Suppressor macrophage treated with lipopolysaccharide for 1 hour (primary cell): Measurements from ENCODE around the gene UGT1A10.
"Not testable (repeated sequence)": the region's sequence is repeated elsewhere in the genome, so short reads cannot be mapped to it uniquely, and the experiment has no call there.

Source experiments
- DNase-seq, 3 donors: peaks; one replicate each; pipeline ENCODE4 v3.0.0-alpha.2; 2020 to 2022

The UGT1A10 gene

GRCh38 chr2:233746475-233747282, 110.4 kb downstream of the UGT1A10 start:
- no peak for DNase-seq

DNA sequence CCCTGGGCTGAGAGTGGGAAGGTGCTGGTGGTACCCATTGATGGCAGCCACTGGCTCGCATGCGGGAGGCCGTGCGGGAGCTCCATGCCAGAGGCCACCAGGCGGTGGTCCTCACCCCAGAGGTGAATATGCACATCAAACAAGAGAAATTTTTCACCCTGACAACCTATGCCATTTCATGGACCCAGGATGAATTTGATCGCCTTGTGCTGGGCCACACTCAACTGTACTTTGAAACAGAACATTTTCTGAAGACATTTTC, 111.0 kb downstream of the UGT1A10 start:
- no peak for DNase-seq

GRCh38 chr2:233750689-233751088, 114.4 kb downstream of the UGT1A10 start:
- not testable (repeated sequence) for DNase-seq

- DNase-seq, result not testable (repeated sequence)
Measured at GRCh38 chr2:233751212-233752009, 115.2 kb downstream of the UGT1A10 start.

GRCh38 chr2:233754872-233755611, 118.8 kb downstream of the UGT1A10 start:
- DNase-seq, result no peak

GRCh38 chr2:233756429-233757081, 120.3 kb downstream of the UGT1A10 start:
- no peak for DNase-seq

- DNase-seq, result no peak
Measured at GRCh38 chr2:233758141-233758540, 121.9 kb downstream of the UGT1A10 start.

GRCh38 chr2:233758849-233759248, 122.6 kb downstream of the UGT1A10 start:
- DNase-seq, result no peak

DNA sequence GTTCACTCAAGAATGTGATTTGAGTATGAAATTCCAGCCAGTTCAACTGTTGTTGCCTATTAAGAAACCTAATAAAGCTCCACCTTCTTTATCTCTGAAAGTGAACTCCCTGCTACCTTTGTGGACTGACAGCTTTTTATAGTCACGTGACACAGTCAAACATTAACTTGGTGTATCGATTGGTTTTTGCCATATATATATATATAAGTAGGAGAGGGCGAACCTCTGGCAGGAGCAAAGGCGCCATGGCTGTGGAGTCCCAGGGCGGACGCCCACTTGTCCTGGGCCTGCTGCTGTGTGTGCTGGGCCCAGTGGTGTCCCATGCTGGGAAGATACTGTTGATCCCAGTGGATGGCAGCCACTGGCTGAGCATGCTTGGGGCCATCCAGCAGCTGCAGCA, 123.8 kb downstream of the UGT1A10 start, which contains the start of gene UGT1A1:
Gene UGT1A1, plus strand, starts transcription at position 228 of the 400 bp plus-strand sequence. Its CDS starts 18 bp downstream, at position 246.
- DNase-seq, result no peak

DNA sequence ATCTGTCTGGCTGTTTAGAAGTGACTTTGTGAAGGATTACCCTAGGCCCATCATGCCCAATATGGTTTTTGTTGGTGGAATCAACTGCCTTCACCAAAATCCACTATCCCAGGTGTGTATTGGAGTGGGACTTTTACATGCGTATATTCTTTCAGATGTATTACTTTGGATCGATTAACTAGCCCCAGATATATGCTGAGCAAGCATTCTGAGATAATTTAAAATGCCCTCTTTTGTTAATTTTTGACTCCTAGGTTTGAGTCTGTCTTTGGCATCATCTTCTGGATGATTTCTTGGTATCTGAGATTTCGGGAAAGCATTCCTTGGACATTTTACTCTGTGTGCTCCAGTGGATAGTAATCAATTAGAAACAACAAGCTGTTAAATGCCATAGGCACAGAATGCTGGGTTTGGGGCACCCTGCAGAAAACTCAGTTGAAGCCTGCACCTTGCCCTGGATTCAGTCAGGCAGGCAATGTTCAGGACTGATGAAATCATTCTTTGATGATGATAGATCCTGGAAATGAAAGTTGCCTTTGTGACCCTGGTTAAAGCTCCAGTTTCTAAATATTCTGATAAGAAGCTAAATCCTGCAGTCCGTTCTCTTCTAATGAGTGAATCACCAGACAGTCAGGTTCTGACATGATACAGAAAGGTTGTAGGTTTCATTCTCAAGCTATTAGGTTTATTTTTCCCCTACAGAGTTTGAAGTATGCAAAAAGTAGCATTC, 125.0 kb downstream of the UGT1A10 start:
- no peak for DNase-seq

- peak in 2 of 3 donors; percentile 17 to 22 for DNase-seq
Measured at GRCh38 chr2:233764264-233764663, 128.0 kb downstream of the UGT1A10 start.

DNA sequence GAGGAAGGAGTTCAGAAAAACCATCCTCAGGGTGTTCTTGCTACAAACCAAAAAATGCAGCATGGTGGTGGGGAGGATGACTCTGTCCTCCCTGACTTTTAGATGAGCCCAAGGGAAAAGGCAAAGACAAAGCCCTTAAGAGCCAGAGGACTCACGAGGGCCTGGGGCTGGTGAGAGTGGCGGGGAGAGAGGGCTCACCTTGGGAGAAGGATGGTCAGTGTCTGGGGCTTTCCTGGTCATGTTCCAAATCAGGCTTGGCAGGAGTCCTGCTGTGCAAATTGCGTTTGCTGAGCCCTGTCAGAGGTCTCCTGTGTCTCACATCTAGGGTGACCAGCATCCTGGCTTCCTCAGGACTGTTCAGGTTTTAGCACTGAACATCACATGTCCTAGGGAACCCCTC, 128.5 kb downstream of the UGT1A10 start:
- no peak for DNase-seq

DNA sequence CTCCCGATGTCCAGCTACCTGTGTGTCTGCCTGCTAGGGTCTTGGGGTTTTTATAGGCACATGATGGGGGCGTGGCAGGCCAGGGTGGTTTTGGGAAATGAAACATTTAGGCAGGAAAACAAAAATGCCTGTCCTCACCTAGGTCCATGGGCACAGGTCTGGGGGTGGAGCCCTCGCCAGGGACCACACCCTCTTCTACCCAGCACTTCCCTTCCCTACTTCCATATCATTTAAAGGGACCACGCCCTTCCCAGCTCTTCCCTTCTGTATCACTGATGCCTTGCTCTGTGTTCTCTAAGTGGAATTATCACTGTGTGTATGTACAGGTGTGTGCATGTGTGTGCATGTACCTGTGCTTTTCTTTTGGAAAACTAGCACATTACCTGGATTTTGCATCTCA, 130.2 kb downstream of the UGT1A10 start:
- no peak for DNase-seq

DNA sequence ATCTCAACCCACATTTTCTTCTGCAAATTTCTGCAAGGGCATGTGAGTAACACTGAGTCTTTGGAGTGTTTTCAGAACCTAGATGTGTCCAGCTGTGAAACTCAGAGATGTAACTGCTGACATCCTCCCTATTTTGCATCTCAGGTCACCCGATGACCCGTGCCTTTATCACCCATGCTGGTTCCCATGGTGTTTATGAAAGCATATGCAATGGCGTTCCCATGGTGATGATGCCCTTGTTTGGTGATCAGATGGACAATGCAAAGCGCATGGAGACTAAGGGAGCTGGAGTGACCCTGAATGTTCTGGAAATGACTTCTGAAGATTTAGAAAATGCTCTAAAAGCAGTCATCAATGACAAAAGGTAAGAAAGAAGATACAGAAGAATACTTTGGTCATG, 131.8 kb downstream of the UGT1A10 start:
- no peak for DNase-seq

- DNase-seq, result no peak
Measured at GRCh38 chr2:233769260-233769659, 133.0 kb downstream of the UGT1A10 start.

GRCh38 chr2:233772153-233772552, 135.9 kb downstream of the UGT1A10 start:
- DNase-seq, result no peak

- no peak for DNase-seq
Measured at GRCh38 chr2:233772583-233772982, 136.3 kb downstream of the UGT1A10 start.

DNA sequence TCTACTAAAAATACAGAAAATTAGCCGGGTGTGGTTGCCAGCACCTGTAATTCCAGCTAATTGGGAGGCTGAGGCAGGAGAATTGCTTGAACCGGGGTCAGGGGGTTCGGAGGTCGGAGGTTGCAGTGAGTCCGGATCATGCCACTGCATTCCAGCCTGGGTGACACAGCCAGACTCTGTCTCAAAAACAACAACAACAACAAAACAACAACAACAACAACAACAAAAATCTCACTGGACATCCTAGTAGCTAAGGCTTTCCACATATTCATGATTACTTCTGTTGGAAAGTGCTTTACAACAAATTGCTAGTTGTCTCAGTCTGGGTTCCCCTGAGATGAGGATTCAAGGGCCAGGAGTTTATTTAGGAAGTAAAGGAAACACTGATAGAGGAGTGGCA, 137.6 kb downstream of the UGT1A10 start:
- DNase-seq, result no peak

DNA sequence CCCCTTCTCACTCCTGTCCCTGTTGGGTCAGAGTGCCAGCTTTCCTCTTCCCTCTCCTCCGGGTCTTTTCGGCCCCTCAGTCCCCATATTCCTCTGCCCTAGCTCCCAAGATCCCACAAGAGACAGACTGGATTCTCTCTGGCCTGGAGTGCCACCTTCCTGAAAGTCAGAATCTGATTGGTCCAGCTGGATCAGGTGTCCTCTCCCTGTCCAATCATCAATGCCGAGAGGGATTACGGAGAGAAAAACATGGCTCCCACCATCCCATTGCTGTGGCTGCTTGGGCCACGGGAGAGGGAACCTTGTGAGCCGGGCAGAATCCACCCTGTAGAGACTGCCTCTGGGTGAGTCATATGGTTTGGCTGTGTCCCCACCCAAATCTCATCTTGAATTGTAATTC, 139.2 kb downstream of the UGT1A10 start:
- DNase-seq, result no peak

- DNase-seq, result no peak
Measured at GRCh38 chr2:233778030-233778429, 141.8 kb downstream of the UGT1A10 start, which contains the start of gene MROH2A. MROH2A (plus strand) TSS chr2:233778330; CDS start chr2:233779359, 1,029 bp downstream.

GRCh38 chr2:233779722-233780121, 143.5 kb downstream of the UGT1A10 start:
- no peak for DNase-seq

DNA sequence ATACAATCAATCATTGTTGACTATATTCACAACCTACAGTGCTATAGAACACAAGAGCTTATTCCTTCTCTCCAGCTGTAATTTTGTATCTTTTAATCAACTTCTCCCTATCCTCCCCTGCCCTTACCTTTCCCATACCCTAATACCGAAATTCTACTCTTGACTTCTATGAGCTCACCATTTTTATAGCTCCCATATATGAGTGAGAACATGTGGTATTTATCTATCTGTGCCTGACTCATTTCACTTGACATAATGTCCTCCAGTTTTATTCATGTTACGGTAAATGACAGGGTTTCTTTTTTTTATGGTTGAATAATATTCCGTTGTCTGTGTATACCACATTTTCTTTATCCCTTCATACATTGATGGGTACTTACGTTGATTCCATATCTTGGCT, 144.5 kb downstream of the UGT1A10 start:
- no peak for DNase-seq
